ENCODE measurements around the gene HNRNPF.

Gene HNRNPF

GRCh38 chr10:43362191-43362839, 46.7 kb downstream of the HNRNPF start:
- TF ChIP-seq TCF12 (IDR thresholded peaks at IDR 0.05; ENCODE audit: low read depth): peak; percentile 48; the same call in 1 of the 2 replicates
- no peak for TF ChIP-seq FOXM1 (IDR thresholded peaks at IDR 0.05; ENCODE audit: borderline replicate concordance, low read depth)
- TF ChIP-seq EGR1 (IDR thresholded peaks at IDR 0.05): no peak; the same call in 1 of the 2 replicates
- TF ChIP-seq MAX (IDR thresholded peaks at IDR 0.05): peak; percentile 76
- peak; percentile 48 for TF ChIP-seq TEAD4 (IDR thresholded peaks at IDR 0.05)
- TF ChIP-seq NFIC (IDR thresholded peaks at IDR 0.05): peak; percentile 82
- TF ChIP-seq CEBPB (IDR thresholded peaks at IDR 0.05): no peak
- no peak for TF ChIP-seq CREB1 (IDR thresholded peaks at IDR 0.05; ENCODE audit: low read depth)
- no peak for TF ChIP-seq REST (IDR thresholded peaks at IDR 0.05; ENCODE audit: low read depth)
- TF ChIP-seq, protein P1, sequence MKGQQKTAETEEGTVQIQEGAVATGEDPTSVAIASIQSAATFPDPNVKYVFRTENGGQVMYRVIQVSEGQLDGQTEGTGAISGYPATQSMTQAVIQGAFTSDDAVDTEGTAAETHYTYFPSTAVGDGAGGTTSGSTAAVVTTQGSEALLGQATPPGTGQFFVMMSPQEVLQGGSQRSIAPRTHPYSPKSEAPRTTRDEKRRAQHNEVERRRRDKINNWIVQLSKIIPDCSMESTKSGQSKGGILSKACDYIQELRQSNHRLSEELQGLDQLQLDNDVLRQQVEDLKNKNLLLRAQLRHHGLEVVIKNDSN (IDR thresholded peaks at IDR 0.05): peak; percentile 40
- no peak; the same call in 1 of the 2 replicates for TF ChIP-seq TAF1 (IDR thresholded peaks at IDR 0.05; ENCODE audit: low read depth)
- TF ChIP-seq YY1 (IDR thresholded peaks at IDR 0.05; ENCODE audit: low read depth): peak; percentile 49; the same call in 1 of the 2 replicates
- peak; percentile 38 for TF ChIP-seq RAD21 (IDR thresholded peaks at IDR 0.05; ENCODE audit: low read depth)
- peak; percentile 50; the same call in 1 of the 2 replicates for TF ChIP-seq EP300 (IDR thresholded peaks at IDR 0.05; ENCODE audit: borderline replicate concordance)
- peak; percentile 85 for TF ChIP-seq ZBTB7A (IDR thresholded peaks at IDR 0.05; ENCODE audit: low read depth)

DNA sequence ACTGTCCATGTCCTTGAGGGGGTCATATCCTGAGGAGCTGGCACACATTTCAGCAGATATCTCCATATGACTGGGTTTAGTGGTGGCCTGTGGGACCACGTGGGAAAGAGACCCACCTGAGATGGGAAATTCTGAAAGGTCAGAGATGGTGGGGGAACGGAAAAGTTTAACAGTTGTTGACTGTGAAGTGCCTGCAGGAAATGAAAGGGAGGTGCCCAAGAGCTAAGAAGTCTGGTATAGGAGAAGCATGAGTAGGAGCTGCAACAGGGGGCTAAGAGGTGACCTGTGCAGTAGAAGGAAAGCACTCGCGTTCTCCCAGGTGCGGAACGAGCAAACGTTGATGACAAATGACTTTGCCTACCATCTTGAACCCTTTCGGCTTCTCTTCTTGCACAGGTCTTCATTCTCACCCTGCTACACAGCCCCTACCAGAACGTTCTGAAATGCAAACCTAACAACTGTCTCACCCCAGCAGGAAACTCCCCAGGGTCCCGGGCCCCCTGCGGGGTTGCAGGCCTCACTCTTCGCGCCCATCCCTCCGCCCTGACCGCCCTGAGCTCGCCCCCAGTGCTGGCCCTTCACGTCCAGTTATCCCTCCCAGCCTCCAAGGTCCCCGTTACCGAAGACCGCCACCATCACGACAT, 47.3 kb downstream of the HNRNPF start:
- TF ChIP-seq TAF1 (IDR thresholded peaks at IDR 0.05; ENCODE audit: low read depth): peak; percentile 36; the same call in 1 of the 2 replicates
- TF ChIP-seq, protein P1 (IDR thresholded peaks at IDR 0.05): no peak

DNA sequence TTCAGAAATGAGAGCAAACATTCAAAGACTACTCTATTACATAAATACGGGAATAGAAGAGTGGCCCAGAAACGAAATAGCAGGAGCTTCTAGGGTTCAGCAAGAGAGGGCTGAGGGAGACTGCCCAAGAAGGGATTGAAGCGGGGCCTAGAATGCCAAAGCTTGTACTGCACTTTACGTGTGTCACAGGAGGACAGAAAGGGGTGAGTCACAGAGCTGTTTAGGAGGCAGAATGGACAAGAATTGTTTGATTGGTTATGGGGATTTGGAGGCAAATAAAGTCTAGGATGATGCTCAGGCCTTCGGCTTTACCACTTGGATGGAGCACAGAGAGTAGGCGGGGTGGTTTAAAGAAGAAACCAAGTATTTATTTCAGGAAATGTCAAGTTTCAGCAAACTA, 48.9 kb downstream of the HNRNPF start:
- TF ChIP-seq NFIC (IDR thresholded peaks at IDR 0.05) (no peak), YY1 (IDR thresholded peaks at IDR 0.05; ENCODE audit: low read depth) (no peak), RAD21 (IDR thresholded peaks at IDR 0.05; ENCODE audit: low read depth) (no peak), TAF1 (IDR thresholded peaks at IDR 0.05; ENCODE audit: low read depth) (no peak)

GRCh38 chr10:43355749-43356371, 53.1 kb downstream of the HNRNPF start:
- no peak for TF ChIP-seq EP300 (IDR thresholded peaks at IDR 0.05; ENCODE audit: borderline replicate concordance)
- no peak for TF ChIP-seq EGR1 (IDR thresholded peaks at IDR 0.05)
- no peak for TF ChIP-seq CEBPB (IDR thresholded peaks at IDR 0.05)
- no peak for TF ChIP-seq ZBTB7A (IDR thresholded peaks at IDR 0.05; ENCODE audit: low read depth)

- TF ChIP-seq RAD21 (IDR thresholded peaks at IDR 0.05; ENCODE audit: low read depth): no peak
- no peak for TF ChIP-seq EGR1 (IDR thresholded peaks at IDR 0.05)
- no peak for TF ChIP-seq MAX (IDR thresholded peaks at IDR 0.05)
- TF ChIP-seq YY1 (IDR thresholded peaks at IDR 0.05; ENCODE audit: low read depth): no peak
- TF ChIP-seq ZBTB7A (IDR thresholded peaks at IDR 0.05; ENCODE audit: low read depth): no peak
- no peak for TF ChIP-seq TCF12 (IDR thresholded peaks at IDR 0.05; ENCODE audit: low read depth)
- TF ChIP-seq TEAD4 (IDR thresholded peaks at IDR 0.05): no peak
Measured at GRCh38 chr10:43354879-43355380, 54.1 kb downstream of the HNRNPF start.

GRCh38 chr10:43354330-43354635, 54.7 kb downstream of the HNRNPF start:
- TF ChIP-seq TCF12 (IDR thresholded peaks at IDR 0.05; ENCODE audit: low read depth) (no peak), EP300 (IDR thresholded peaks at IDR 0.05; ENCODE audit: borderline replicate concordance) (no peak)

DNA sequence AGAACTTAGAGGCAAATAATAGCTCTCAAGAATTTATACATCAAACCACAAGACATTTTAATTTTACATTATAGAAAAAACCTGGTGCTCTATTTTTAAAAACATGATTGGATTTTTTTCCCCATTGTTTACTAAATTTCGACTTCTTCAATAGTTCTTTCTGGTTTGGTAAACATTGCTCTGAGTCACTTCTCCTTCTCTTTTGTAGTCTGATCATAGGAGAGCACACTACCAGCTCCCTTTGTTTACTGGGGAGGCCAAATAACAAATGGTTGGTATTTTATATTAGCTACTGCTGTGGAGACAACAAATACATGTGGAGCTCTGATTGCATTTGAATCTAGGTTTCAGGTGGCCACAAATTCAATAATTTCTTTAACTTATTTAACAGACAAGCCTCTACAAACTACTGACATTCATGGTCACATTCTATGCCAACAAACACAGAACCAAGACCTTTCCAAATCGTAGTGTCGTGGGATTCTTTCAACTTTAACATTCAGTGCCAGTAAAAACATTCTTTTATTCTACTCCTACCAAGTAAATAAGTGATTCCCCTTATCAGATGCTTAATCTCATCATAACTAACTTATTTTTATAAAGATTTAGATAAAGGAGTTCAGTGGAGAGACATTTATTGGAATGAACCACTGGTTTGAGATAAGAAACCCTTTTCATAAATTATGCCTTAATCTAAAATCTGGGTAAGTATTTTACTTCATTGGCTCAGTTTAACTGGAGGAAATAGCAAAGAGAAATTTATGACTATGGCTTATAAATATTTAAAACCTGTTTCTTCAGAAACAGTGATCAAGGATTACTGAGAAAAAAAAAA, 55.3 kb downstream of the HNRNPF start:
- TF ChIP-seq CREB1 (IDR thresholded peaks at IDR 0.05; ENCODE audit: low read depth) (no peak), TAF1 (IDR thresholded peaks at IDR 0.05; ENCODE audit: low read depth) (no peak), TEAD4 (IDR thresholded peaks at IDR 0.05) (no peak), EGR1 (IDR thresholded peaks at IDR 0.05) (no peak), TCF12 (IDR thresholded peaks at IDR 0.05; ENCODE audit: low read depth) (no peak), RAD21 (IDR thresholded peaks at IDR 0.05; ENCODE audit: low read depth) (no peak), EP300 (IDR thresholded peaks at IDR 0.05; ENCODE audit: borderline replicate concordance) (no peak), ZBTB7A (IDR thresholded peaks at IDR 0.05; ENCODE audit: low read depth) (no peak), YY1 (IDR thresholded peaks at IDR 0.05; ENCODE audit: low read depth) (no peak), REST (IDR thresholded peaks at IDR 0.05; ENCODE audit: low read depth) (no peak), CEBPB (IDR thresholded peaks at IDR 0.05) (no peak), MAX (IDR thresholded peaks at IDR 0.05) (no peak), FOXM1 (IDR thresholded peaks at IDR 0.05; ENCODE audit: borderline replicate concordance, low read depth) (no peak), NFIC (IDR thresholded peaks at IDR 0.05) (no peak)
- TF ChIP-seq, protein P1 (IDR thresholded peaks at IDR 0.05): no peak

Data from Ishikawa (cell line).